Heart right ventricle (tissue), 16 donors: ENCODE measurements around the gene PRR19. TPM values are rescaled to one million over a fixed set of nuclear protein-coding genes. Genes with fewer than 3 reads are reported as not detected.
"Not testable (repeated sequence)": the region's sequence is repeated elsewhere in the genome, so short reads cannot be mapped to it uniquely, and the experiment has no call there.

ENCODE experiments used
- ATAC-seq, 8 donors: fragments of 200-7000 bp; cut with Tn5 transposase; one replicate each; pipeline ENCODE4 v1.9.1; 2020; ENCODE audit warnings: mild to moderate bottlenecking in 8 of 8, moderate library complexity in 8 of 8, moderate number of reproducible peaks in 1 of 8
- DNase-seq, 2 donors: peaks; one replicate each; pipeline ENCODE4 v3.0.0-alpha.2; 2020
- H3K27ac ChIP-seq, 10 donors: fragments of 200-600 bp; sonication (generic) in 2 of 10; one replicate each; pipeline versions ENCODE4 v1.5.0 to v1.8.0; 2020 to 2022; ENCODE audit warnings: mild to moderate bottlenecking in 3 of 10
- H3K27me3 ChIP-seq, 7 donors: fragments of 200-600 bp; one replicate each; pipeline ENCODE4 v1.8.0; 2021 to 2022; ENCODE audit warnings: mild to moderate bottlenecking in 2 of 7
- H3K36me3 ChIP-seq, 9 donors: fragments of 200-600 bp; sonication (generic) in 1 of 9; one replicate each; pipeline versions ENCODE4 v1.5.0 to v1.8.0; 2020 to 2022; ENCODE audit warnings: mild to moderate bottlenecking in 2 of 9
- H3K4me1 ChIP-seq, 9 donors: fragments of 200-600 bp; sonication (generic) in 1 of 9; one replicate each; pipeline versions ENCODE4 v1.5.0 to v1.8.0; 2020 to 2022; ENCODE audit warnings: mild to moderate bottlenecking in 4 of 9
- H3K4me3 ChIP-seq, 10 donors: fragments of 200-600 bp; sonication (generic) in 2 of 10; one replicate each; pipeline versions ENCODE4 v1.5.0 to v1.8.0; 2020 to 2022; ENCODE audit warnings: mild to moderate bottlenecking in 7 of 10, moderate library complexity in 2 of 10
- H3K9me3 ChIP-seq, 11 donors: fragments of 200-600 bp in 10 of 11; sonication (generic) in 2 of 11; one replicate each; pipeline versions ENCODE4 v1.5.0 to v1.8.0; 2013 to 2022; ENCODE audit warnings: mild to moderate bottlenecking in 2 of 11, control low read depth in 1 of 11, moderate library complexity in 1 of 11
- CTCF ChIP-seq, 9 donors: fragments of 200-600 bp; sonication (generic) in 2 of 9; IDR thresholded peaks; one replicate each; pipeline versions ENCODE4 v1.5.0 to v1.8.0; 2021 to 2022; ENCODE audit warnings: antibody characterized with exemption in 9 of 9, mild to moderate bottlenecking in 5 of 9, moderate library complexity in 1 of 9
- WGBS, 2 donors: extraction: QIAGEN DNeasy Blood & Tissue Kit; methylation state at CpG; one replicate each; pipeline ENCODE4 v1.1.7; 2013; ENCODE audit warnings: inconsistent platforms in 1 of 2; 5-methylcytosine and 5-hydroxymethylcytosine counted together
- intact Hi-C, 10 donors: fragments of 100-400 bp; cut with DNase I; formaldehyde crosslinking; loops; one replicate each; pipeline versions ENCODE4 v1.11.1 to v1.14.2; 2022
- polyA plus RNA-seq, 2 donors: library from polyadenylated mRNA; stranded (reverse); fragments of 200-250 nt; gene quantifications; one replicate each; pipeline ENCODE4 v1.2.3, GENCODE V29; 2013
- total RNA-seq, 10 donors: library from RNA; stranded (reverse); fragmentation: NEBNext Ultra II Directional in 3 of 10; extraction: Animal tissue kit (Norgen Biotek cat#: 25700) in 3 of 10; gene quantifications; one replicate each; pipeline versions ENCODE4 v1.2.1 to v1.2.4, GENCODE V29; 2021 to 2023
- donor health status: Arrhythmogenic right ventricular cardiomyopathy.
- donor health status: ischemic (EF 13 %, LVEDD 7.1; RV severe dilation, severe dysfunction).
- donor health status: healthy with polysubstance abuse.
- donor health status: DM: no; HTN: yes; CAD: no.
- donor health status: DM: no; HTN: no; CAD: no.
- donor health status: ischemic (EF 25% LVEDD 6.9; RV normal size, moderate dysfunction).
- donor health status: ischemic (EF 25% LVEDD 5.7; RV mildly dilated, moderate dysfunction).
- donor health status: healthy.
- donor health status: DM: yes; HTN: yes; CAD: no.
- donor health status: Ischemic cardiomyopathy.
- donor health status: ischemic (EF 35%, LVEDD 5.7; RV mildly dilated, moderate dysfunction).
- donor health status: nonischemic (EF 11% LVEDD 7.7; RV severe dilation, severe dysfunction).
- donor health status: DM: yes; HTN: yes; CAD: no.
- donor health status: PGD.
- donor health status: ischemic (EF 29% LVEDD 5.4; RV normal size, mild dysfunction).
- donor health status: nonischemic (EF 23%, LVEDD 6.1; RV moderate dilation, normal function).

PRR19 gene
- total and polyA plus RNA-seq, 12 donors, result 0.16 to 0.21 (median 0.18) TPM; not detected in 7

- no peak for TF ChIP-seq CTCF (IDR thresholded peaks at IDR 0.05)
- Histone ChIP-seq H3K4me1 (peaks cover 0 to 10% (median 0%) of the 10 kb centered on the region in 9 donors), H3K27ac (no peak overlapping the region), H3K36me3 (peaks cover 0 to 54% (median 0%) of the 10 kb centered on the region in 9 donors), H3K27me3 (no peaks in the 10 kb centered on the region), H3K4me3 (no peak overlapping the region), H3K9me3 (no peaks in the 10 kb centered on the region)
- intact Hi-C loops, result no loop called here
- ATAC-seq (no peak), DNase-seq (no peak)
- 88 to 90% methylated on average over 20 to 21 of the region's 21 CpGs for WGBS, 2 donors
Measured at GRCh38 chr19:42333975-42334696, 32.2 kb downstream of the PRR19 start.

- ATAC-seq (no peak), DNase-seq (no peak)
- Histone ChIP-seq H3K9me3 (no peaks in the 10 kb centered on the region), H3K4me3 (no peak overlapping the region), H3K27ac (no peak overlapping the region), H3K27me3 (no peaks in the 10 kb centered on the region), H3K36me3 (peaks cover 0 to 61% (median 0%) of the 10 kb centered on the region in 9 donors), H3K4me1 (peaks cover 0 to 10% (median 0%) of the 10 kb centered on the region in 9 donors)
- 88 to 89% methylated on average over 13 of the region's 13 CpGs for WGBS, 2 donors
- no peak for TF ChIP-seq CTCF (IDR thresholded peaks at IDR 0.05)
- intact Hi-C loops, result no loop called here
Measured at GRCh38 chr19:42334697-42335373, 32.9 kb downstream of the PRR19 start.

GRCh38 chr19:42335374-42335936 lies 33.5 kb downstream of the PRR19 start:
- Histone ChIP-seq H3K36me3 (peaks cover 0 to 67% (median 0%) of the 10 kb centered on the region in 9 donors), H3K27me3 (no peaks in the 10 kb centered on the region), H3K9me3 (no peaks in the 10 kb centered on the region), H3K4me1 (peaks cover 0 to 10% (median 0%) of the 10 kb centered on the region in 9 donors), H3K27ac (no peak overlapping the region), H3K4me3 (no peak overlapping the region)
- ATAC-seq (no peak), DNase-seq (no peak)
- intact Hi-C loops, result no loop called here
- TF ChIP-seq CTCF (IDR thresholded peaks at IDR 0.05), result no peak
- WGBS, 2 donors, result 86 to 87% methylated on average over 7 of the region's 7 CpGs

GRCh38 chr19:42335971-42336370 lies 34.0 kb downstream of the PRR19 start:
- DNase-seq, result no peak
- Histone ChIP-seq H3K36me3 (peaks cover 0 to 73% (median 0%) of the 10 kb centered on the region in 9 donors), H3K27me3 (no peaks in the 10 kb centered on the region), H3K4me3 (no peak overlapping the region), H3K4me1 (peaks cover 0 to 10% (median 0%) of the 10 kb centered on the region in 9 donors), H3K9me3 (no peaks in the 10 kb centered on the region), H3K27ac (no peak overlapping the region)
- intact Hi-C loops, result no loop called here
- TF ChIP-seq CTCF (IDR thresholded peaks at IDR 0.05), result no peak
- no peak for ATAC-seq
- 91 to 95% methylated on average over 18 to 19 of the region's 19 CpGs for WGBS, 2 donors

- H3K4me1 ChIP-seq, H3K9me3 ChIP-seq, H3K4me3 ChIP-seq, ATAC-seq, DNase-seq, intact Hi-C loops, H3K27me3 ChIP-seq, H3K27ac ChIP-seq: not testable (repeated sequence)
- peaks cover 0 to 92% (median 4%) of the 10 kb centered on the region in 9 donors for H3K36me3 ChIP-seq
- 89 to 91% methylated on average over 7 of the region's 7 CpGs for WGBS, 2 donors
Measured at GRCh38 chr19:42339126-42339860, 37.4 kb downstream of the PRR19 start.

GRCh38 chr19:42339922-42340321 lies 38.0 kb downstream of the PRR19 start:
- 97 to 98% methylated on average over 4 of the region's 4 CpGs for WGBS, 2 donors
- H3K9me3 ChIP-seq, H3K27me3 ChIP-seq, intact Hi-C loops, H3K4me1 ChIP-seq, H3K27ac ChIP-seq, DNase-seq, ATAC-seq, H3K4me3 ChIP-seq: not testable (repeated sequence)
- peaks cover 0 to 92% (median 10%) of the 10 kb centered on the region in 9 donors for H3K36me3 ChIP-seq
